ENCODE results near the gene EFTUD2. TPM values are rescaled to one million over a fixed set of nuclear protein-coding genes. Genes with fewer than 3 reads are reported as not detected.
A peak's percentile ranks its signal among the peaks of the same experiment; 100 is the strongest.

Gene EFTUD2
- total RNA-seq, 2 experiments from 2014 or later = 73.5 to 148 TPM

- no peaks in the 10 kb centered on the region for H3K36me3 ChIP-seq (ENCODE audit: insufficient read depth, low read length)
- H3K9me2 ChIP-seq (ENCODE audit: insufficient read depth, low read length) = no peaks in the 10 kb centered on the region
- H3K4me3 ChIP-seq (ENCODE audit: low read depth, low read length, poor library complexity, severe bottlenecking) = no peak overlapping the region
- H3K4me2 ChIP-seq (ENCODE audit: low read length) = no peak overlapping the region
- intact Hi-C loops (cut with micrococcal nuclease; ENCODE audit: unreplicated experiment) = no loop called here
- no peak for TF ChIP-seq CTCF (conservative IDR thresholded peaks at IDR 0.05; ENCODE audit: low read length)
- TF ChIP-seq EZH2phosphoT487 (IDR thresholded peaks at IDR 0.05; ENCODE audit: borderline replicate concordance, low read depth, low read length) = no peak
- H3K79me2 ChIP-seq (ENCODE audit: insufficient read depth, low read depth, low read length) = peaks cover 29% of the 10 kb centered on the region
- H4K20me1 ChIP-seq (ENCODE audit: insufficient read depth, low read length) = peaks cover 12% of the 10 kb centered on the region
- H3K4me1 ChIP-seq (ENCODE audit: insufficient read depth, low read length, poor library complexity, severe bottlenecking) = peaks cover 25% of the 10 kb centered on the region
- POLR2A ChIA-PET = no interaction called here
- CTCF ChIA-PET (ENCODE audit: unreplicated experiment) = no interaction called here
- BruUV-seq (replicated peaks) = no TSS peak
- no peak for DNase-seq (ENCODE audit: low spot score)
- peak overlapping the region; percentile 98; the same call in 1 of the 2 replicates for H2AFZ ChIP-seq (ENCODE audit: low read length)
- no peaks in the 10 kb centered on the region for H3K9me3 ChIP-seq (ENCODE audit: low read length)
- no peak overlapping the region for H3K27ac ChIP-seq (ENCODE audit: low read depth, low read length, poor library complexity, severe bottlenecking)
Observed at GRCh38 chr17:44831371-44831770, 67.9 kb downstream of the EFTUD2 start.

GRCh38 chr17:44830359-44831288 lies 68.6 kb downstream of the EFTUD2 start:
- DNase-seq (ENCODE audit: low spot score) = peak; percentile 51
- Histone ChIP-seq H3K36me3 (ENCODE audit: insufficient read depth, low read length) (no peaks in the 10 kb centered on the region), H3K4me1 (ENCODE audit: insufficient read depth, low read length, poor library complexity, severe bottlenecking) (peaks cover 25% of the 10 kb centered on the region), H3K79me2 (ENCODE audit: insufficient read depth, low read depth, low read length) (peaks cover 31% of the 10 kb centered on the region), H2AFZ (ENCODE audit: low read length) (peak overlapping the region; percentile 98), H3K4me2 (ENCODE audit: low read length) (peak overlapping the region; percentile 76), H3K4me3 (ENCODE audit: low read depth, low read length, poor library complexity, severe bottlenecking) (peak overlapping the region; percentile 84), H3K9me2 (ENCODE audit: insufficient read depth, low read length) (no peaks in the 10 kb centered on the region), H4K20me1 (ENCODE audit: insufficient read depth, low read length) (peaks cover 12% of the 10 kb centered on the region), H3K27ac (ENCODE audit: low read depth, low read length, poor library complexity, severe bottlenecking) (peak overlapping the region; percentile 18), H3K9me3 (ENCODE audit: low read length) (no peaks in the 10 kb centered on the region)
- ChIA-PET POLR2A (no interaction called here), CTCF (ENCODE audit: unreplicated experiment) (interaction anchor here (0.6 kb wide), 1 partner anchor 50 kb away, joined by 3 read pairs; no protein-coding TSS in a partner anchor)
- intact Hi-C loops (cut with micrococcal nuclease; ENCODE audit: unreplicated experiment) = no loop called here
- TF ChIP-seq CTCF (conservative IDR thresholded peaks at IDR 0.05; ENCODE audit: low read length) (no peak), EZH2phosphoT487 (IDR thresholded peaks at IDR 0.05; ENCODE audit: borderline replicate concordance, low read depth, low read length) (no peak)
- BruUV-seq (replicated peaks) = no TSS peak

Measured in OCI-LY7 (cell line).